Heart left ventricle (tissue), 13 donors: Measurements from ENCODE around the gene TULP4.

Experiments used
- POLR2A ChIP-seq, 2 donors: fragments of 450-650 bp; IDR thresholded peaks; one replicate each; pipeline ENCODE4 v1.6.1; 2017; ENCODE audit warnings: antibody characterized with exemption in 2 of 2, mild to moderate bottlenecking in 2 of 2, moderate library complexity in 2 of 2
- TF ChIP-seq, protein P1 (sequence below), 12 donors: fragments of 200-600 bp; sonication (generic) in 4 of 12; IDR thresholded peaks; one replicate each; pipeline versions ENCODE4 v1.5.0 to v1.8.0; 2018 to 2022; ENCODE audit warnings: antibody characterized with exemption in 12 of 12, mild to moderate bottlenecking in 5 of 12
- donor health status: ischemic (EF 13 %, LVEDD 7.1; RV severe dilation, severe dysfunction).
- donor health status: DM: no; HTN: yes; CAD: no.
- donor health status: DM: no; HTN: no; CAD: no.
- donor health status: ischemic (EF 25% LVEDD 6.9; RV normal size, moderate dysfunction).
- donor health status: ischemic (EF 25% LVEDD 5.7; RV mildly dilated, moderate dysfunction).
- donor health status: ischemic (EF 35%, LVEDD 5.7; RV mildly dilated, moderate dysfunction).
- donor health status: nonischemic (EF 11% LVEDD 7.7; RV severe dilation, severe dysfunction).
- donor health status: DM: yes; HTN: yes; CAD: no.
- donor health status: PGD.
- donor health status: ischemic (EF 29% LVEDD 5.4; RV normal size, mild dysfunction).
- donor health status: nonischemic (EF 23%, LVEDD 6.1; RV moderate dilation, normal function).

DNA sequence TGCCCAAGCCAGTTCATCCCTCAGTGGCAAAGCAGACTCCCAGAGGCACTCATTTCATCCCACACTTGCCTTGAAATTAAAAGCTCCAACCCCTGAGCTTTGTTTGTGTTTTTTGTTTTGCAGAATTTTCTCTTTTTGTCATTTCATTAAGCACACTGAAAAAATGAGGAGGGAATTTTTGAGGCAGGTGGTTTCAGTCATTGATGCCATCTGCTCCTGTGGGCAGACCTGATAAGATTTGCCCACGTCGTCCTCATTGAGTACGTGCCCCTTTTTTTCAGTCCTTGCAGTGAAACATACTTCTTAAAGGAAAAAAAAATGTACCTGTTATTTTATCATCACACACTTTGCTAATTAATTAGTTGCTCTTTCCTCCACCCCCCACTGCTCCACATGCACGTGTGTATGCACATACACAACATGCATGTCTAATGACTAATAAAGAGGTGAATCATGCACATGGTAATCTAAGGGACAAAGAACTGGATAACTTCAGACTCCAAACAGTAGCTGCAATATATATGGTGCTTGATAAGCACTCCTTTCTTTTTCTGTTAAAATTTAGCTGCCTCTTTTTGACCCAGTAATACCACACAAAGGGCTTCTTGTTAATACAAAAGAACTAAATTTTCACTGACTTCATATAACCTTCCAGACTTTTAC is 145.5 kb downstream of the TULP4 start:
- TF ChIP-seq, protein P1, sequence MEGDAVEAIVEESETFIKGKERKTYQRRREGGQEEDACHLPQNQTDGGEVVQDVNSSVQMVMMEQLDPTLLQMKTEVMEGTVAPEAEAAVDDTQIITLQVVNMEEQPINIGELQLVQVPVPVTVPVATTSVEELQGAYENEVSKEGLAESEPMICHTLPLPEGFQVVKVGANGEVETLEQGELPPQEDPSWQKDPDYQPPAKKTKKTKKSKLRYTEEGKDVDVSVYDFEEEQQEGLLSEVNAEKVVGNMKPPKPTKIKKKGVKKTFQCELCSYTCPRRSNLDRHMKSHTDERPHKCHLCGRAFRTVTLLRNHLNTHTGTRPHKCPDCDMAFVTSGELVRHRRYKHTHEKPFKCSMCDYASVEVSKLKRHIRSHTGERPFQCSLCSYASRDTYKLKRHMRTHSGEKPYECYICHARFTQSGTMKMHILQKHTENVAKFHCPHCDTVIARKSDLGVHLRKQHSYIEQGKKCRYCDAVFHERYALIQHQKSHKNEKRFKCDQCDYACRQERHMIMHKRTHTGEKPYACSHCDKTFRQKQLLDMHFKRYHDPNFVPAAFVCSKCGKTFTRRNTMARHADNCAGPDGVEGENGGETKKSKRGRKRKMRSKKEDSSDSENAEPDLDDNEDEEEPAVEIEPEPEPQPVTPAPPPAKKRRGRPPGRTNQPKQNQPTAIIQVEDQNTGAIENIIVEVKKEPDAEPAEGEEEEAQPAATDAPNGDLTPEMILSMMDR (IDR thresholded peaks at IDR 0.05), result no peak
- no peak for TF ChIP-seq POLR2A (IDR thresholded peaks at IDR 0.05)
